HG02981 (cell line): ENCODE results near the gene CDK5RAP2.

ENCODE experiments used
- ATAC-seq: cut with Tn5 transposase; IDR thresholded peaks from one replicate; pipeline ENCODE4 v1.9.1; 2021; ENCODE audit warnings: mild to moderate bottlenecking, moderate library complexity; ENCODE audit not compliant: unreplicated experiment

The CDK5RAP2 gene

GRCh38 chr9:120362446-120362845 lies 217.5 kb downstream of the CDK5RAP2 start:
- ATAC-seq, result no peak

- no peak for ATAC-seq
Measured at GRCh38 chr9:120361551-120361950, 218.4 kb downstream of the CDK5RAP2 start.

- no peak for ATAC-seq
Measured at GRCh38 chr9:120360510-120360909, 219.5 kb downstream of the CDK5RAP2 start.

- no peak for ATAC-seq
Measured at GRCh38 chr9:120360046-120360445, 219.9 kb downstream of the CDK5RAP2 start.

- no peak for ATAC-seq
Measured at GRCh38 chr9:120358877-120359276, 221.1 kb downstream of the CDK5RAP2 start.

- ATAC-seq, result no peak
Measured at GRCh38 chr9:120353506-120353905, 226.5 kb downstream of the CDK5RAP2 start.

GRCh38 chr9:120351106-120351505 lies 228.9 kb downstream of the CDK5RAP2 start:
- ATAC-seq, result no peak

- no peak for ATAC-seq
Measured at GRCh38 chr9:120350596-120350995, 229.4 kb downstream of the CDK5RAP2 start.

- no peak for ATAC-seq
Measured at GRCh38 chr9:120348951-120349429, 231.0 kb downstream of the CDK5RAP2 start.

- no peak for ATAC-seq
Measured at GRCh38 chr9:120345379-120345778, 234.6 kb downstream of the CDK5RAP2 start.

GRCh38 chr9:120344230-120344629 lies 235.7 kb downstream of the CDK5RAP2 start:
- ATAC-seq, result no peak

- ATAC-seq, result no peak
Measured at GRCh38 chr9:120343416-120343815, 236.6 kb downstream of the CDK5RAP2 start.
